ENCODE results near the gene RTN4R. TPM values are rescaled to one million over a fixed set of nuclear protein-coding genes. Genes with fewer than 3 reads are reported as not detected.
"Not testable (repeated sequence)": the region's sequence is repeated elsewhere in the genome, so short reads cannot be mapped to it uniquely, and the experiment has no call there.

The RTN4R gene
- total and polyA plus RNA-seq, 2 of the 8 experiments (the other 6 are each of a cell fraction or from before 2014, with no cell fraction given) = 21.8 to 41.3 TPM

- TF ChIP-seq RXRA (IDR thresholded peaks at IDR 0.05; ENCODE audit: insufficient read depth, low read depth, low read length) = no peak
These were observed 3.3 kb downstream of the RTN4R start (continued) for GRCh38 chr22:20264614-20265452.

GRCh38 chr22:20263404-20264281 is 4.5 kb downstream of the RTN4R start:
- not testable (repeated sequence) for H4K20me1 ChIP-seq (replicated peaks in 1 of 2; ENCODE audit: control insufficient read depth in 1 of 2, insufficient read depth in 2 of 2, low read length in 2 of 2); H3K4me3 ChIP-seq (ENCODE audit: extremely low read depth in 1 of 4, insufficient read depth in 2 of 4, low read depth in 3 of 4, low read length in 4 of 4); H2BK12ac ChIP-seq (ENCODE audit: low read depth, low read length); H3K4me2 ChIP-seq (ENCODE audit: insufficient read depth in 1 of 2, low read depth in 2 of 2, low read length in 2 of 2); H3K4me1 ChIP-seq (replicated peaks in 1 of 4; ENCODE audit: control insufficient read depth in 3 of 4, insufficient read depth in 4 of 4, low read length in 3 of 4); H2BK120ac ChIP-seq (replicated peaks; ENCODE audit: low read depth, low read length); H3K56ac ChIP-seq (replicated peaks; ENCODE audit: insufficient read length, low read depth, low read length); H3K27me3 ChIP-seq (replicated peaks in 1 of 4; ENCODE audit: control insufficient read depth in 3 of 4, extremely low read depth in 1 of 4, insufficient read depth in 3 of 4, low read length in 3 of 4); H3K14ac ChIP-seq (ENCODE audit: insufficient read length); H3K79me1 ChIP-seq (ENCODE audit: low read depth, low read length); H2AFZ ChIP-seq (ENCODE audit: low read length); H3K9me3 ChIP-seq (ENCODE audit: insufficient read depth in 2 of 2, low read depth in 1 of 2, low read length in 1 of 2); H3K36me3 ChIP-seq (ENCODE audit: control insufficient read depth in 2 of 4, insufficient read depth in 4 of 4, low read length in 3 of 4); H4K91ac ChIP-seq (replicated peaks; ENCODE audit: insufficient read length, low read length); H3K9ac ChIP-seq (replicated peaks in 1 of 4; ENCODE audit: extremely low read depth in 1 of 4, low read depth in 3 of 4, low read length in 3 of 4); H4K5ac ChIP-seq (ENCODE audit: insufficient read length, low read depth, low read length); H2BK15ac ChIP-seq (ENCODE audit: low read length); H3K18ac ChIP-seq (ENCODE audit: extremely low read depth, low read length); H3K4ac ChIP-seq (replicated peaks; ENCODE audit: insufficient read length, low read depth, low read length); H2BK5ac ChIP-seq (ENCODE audit: low read depth, low read length); H2AK5ac ChIP-seq (ENCODE audit: low read depth, low read length); H3K23me2 ChIP-seq (ENCODE audit: low read depth, low read length); H3K23ac ChIP-seq (ENCODE audit: insufficient read length); H3K27ac ChIP-seq (ENCODE audit: low read depth, low read length); H2BK20ac ChIP-seq (ENCODE audit: low read length); FAIRE-seq; DNase-seq (ENCODE audit: low read depth in 1 of 2, low spot score in 2 of 2)
- CTCF ChIA-PET (ENCODE audit: partially characterized antibody) = interaction anchor here (1.1 to 1.2 kb wide), 2 partner anchors 25 to 54 kb away, joined by 3 to 4 read pairs; no protein-coding TSS in a partner anchor
- Histone ChIP-seq H3K79me2 (ENCODE audit: control insufficient read depth in 1 of 2, insufficient read depth in 2 of 2, low read length in 2 of 2) (peaks cover 0 to 11% of the 10 kb centered on the region in 2 experiments; a peak in 1 of 4 replicates), H4K8ac (ENCODE audit: extremely low read depth, insufficient read depth, low read length) (peak overlapping the region; percentile 14; the same call in 1 of the 2 replicates)
- POLR2A ChIA-PET (ENCODE audit: partially characterized antibody) = interaction anchor here (0.6 kb wide), 1 partner anchor 21 kb away, joined by 3 read pairs; no protein-coding TSS in a partner anchor
- WGBS, 2 experiments (ENCODE audit: extremely low coverage in 1 of 2, insufficient coverage in 1 of 2, insufficient read length in 1 of 2, insufficient replicate concordance in 2 of 2, low coverage in 1 of 2, low lambda C conversion rate in 2 of 2, missing lambda C conversion rate in 1 of 2) = 96% methylated on average over 17 of the region's 17 CpGs; no CpG with 5 or more reads in 1 of the 2 experiments

Data from H1 (cell line).